Amygdala (tissue), 56 donors: Measurements from ENCODE around the gene CCL8.
"Not testable (repeated sequence)": the region's sequence is repeated elsewhere in the genome, so short reads cannot be mapped to it uniquely, and the experiment has no call there.

Experiments
- DNase-seq, 56 donors: peaks; one replicate each; lab custom pipeline; 2025; lab: John Stamatoyannopoulos, UW

CCL8 gene

GRCh38 chr17:34312080-34312479 lies 7.2 kb upstream of the CCL8 start:
- no peak for DNase-seq

GRCh38 chr17:34313164-34313563 lies 6.1 kb upstream of the CCL8 start:
- DNase-seq: no peak

- no peak for DNase-seq
Measured at GRCh38 chr17:34314279-34314678, 5.0 kb upstream of the CCL8 start.

GRCh38 chr17:34318474-34318873 lies 761 bp upstream of the CCL8 start:
- DNase-seq: no peak

GRCh38 chr17:34321964-34322363 lies 2.7 kb downstream of the CCL8 start:
- no peak for DNase-seq

GRCh38 chr17:34327580-34327979 lies 8.3 kb downstream of the CCL8 start:
- DNase-seq: not testable (repeated sequence)

GRCh38 chr17:34337701-34338100 lies 18.5 kb downstream of the CCL8 start:
- no peak for DNase-seq

GRCh38 chr17:34339138-34339770 lies 20.0 kb downstream of the CCL8 start:
- DNase-seq: no peak

GRCh38 chr17:34341916-34342315 lies 22.7 kb downstream of the CCL8 start:
- DNase-seq: no peak

- DNase-seq: no peak
Measured at GRCh38 chr17:34347063-34347462, 27.8 kb downstream of the CCL8 start.

- DNase-seq: peak in 2 of 56 donors; percentile 8 to 15
Measured at GRCh38 chr17:34349751-34350150, 30.5 kb downstream of the CCL8 start.

- no peak for DNase-seq
Measured at GRCh38 chr17:34351096-34351495, 31.9 kb downstream of the CCL8 start.

GRCh38 chr17:34352191-34352590 lies 33.0 kb downstream of the CCL8 start:
- no peak for DNase-seq

- no peak for DNase-seq
Measured at GRCh38 chr17:34354637-34355036, 35.4 kb downstream of the CCL8 start.

GRCh38 chr17:34356194-34356593 lies 37.0 kb downstream of the CCL8 start, which contains the start of gene CCL13:
TSS of gene CCL13 (plus strand) at chr17:34356480. CDS start at chr17:34356527, 47 bp downstream.
- no peak for DNase-seq

GRCh38 chr17:34357398-34357797 lies 38.2 kb downstream of the CCL8 start:
- no peak for DNase-seq

GRCh38 chr17:34358631-34359030 lies 39.4 kb downstream of the CCL8 start:
- DNase-seq: no peak

GRCh38 chr17:34360601-34361270 lies 41.5 kb downstream of the CCL8 start:
- no peak for DNase-seq

GRCh38 chr17:34361478-34362061 lies 42.3 kb downstream of the CCL8 start:
- DNase-seq: peak in 45 of 56 donors; percentile 10 to 78 (median 51)

- DNase-seq: no peak
Measured at GRCh38 chr17:34363183-34363661, 44.0 kb downstream of the CCL8 start, which contains the start of gene CCL1. TSS of gene CCL1 (minus strand) at chr17:34363233. CDS start at chr17:34363161, 72 bp downstream.

GRCh38 chr17:34364751-34365150 lies 45.5 kb downstream of the CCL8 start:
- no peak for DNase-seq

GRCh38 chr17:34365340-34365739 lies 46.1 kb downstream of the CCL8 start:
- no peak for DNase-seq
